ENCODE measurements around the gene CENPN. TPM values are rescaled to one million over a fixed set of nuclear protein-coding genes. Genes with fewer than 3 reads are reported as not detected.

CENPN gene
- total RNA-seq, 4 donors from 2014 or later, result 5.8 to 9.6 (median 6.6) TPM

DNA sequence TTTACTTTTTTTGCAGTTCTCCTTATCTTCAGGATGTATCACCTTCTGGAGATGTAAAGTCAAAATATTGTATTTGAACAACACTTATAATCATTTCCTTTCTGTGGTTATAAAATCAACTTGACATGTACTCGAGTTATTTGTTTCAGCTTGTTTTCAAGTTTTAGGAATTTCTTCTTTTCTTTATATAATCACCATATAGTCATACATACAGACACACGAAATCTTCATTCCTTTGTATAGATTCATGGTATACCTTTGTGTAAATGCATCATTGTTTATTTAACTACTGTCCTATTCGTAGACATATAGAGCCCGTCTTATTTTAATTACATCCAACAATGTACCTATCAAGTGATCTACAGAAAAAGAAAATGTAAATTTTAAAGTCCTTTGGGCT lies 40.4 kb upstream of the CENPN start:
- WGBS, result 85% methylated on average over 4 of the region's 4 CpGs
- no peak overlapping the region for H3K27ac ChIP-seq (replicated peaks in 1 of 4)
- intact Hi-C loops (cut with DNase I), result no loop called here
- no peaks in the 10 kb centered on the region for H3K27me3 ChIP-seq
- TF ChIP-seq POLR2A (IDR thresholded peaks at IDR 0.05; ENCODE audit: low read depth) (no peak), EP300 (IDR thresholded peaks at IDR 0.05) (no peak), POLR2AphosphoS5 (IDR thresholded peaks at IDR 0.05) (no peak)
- TF ChIP-seq, protein P1, sequence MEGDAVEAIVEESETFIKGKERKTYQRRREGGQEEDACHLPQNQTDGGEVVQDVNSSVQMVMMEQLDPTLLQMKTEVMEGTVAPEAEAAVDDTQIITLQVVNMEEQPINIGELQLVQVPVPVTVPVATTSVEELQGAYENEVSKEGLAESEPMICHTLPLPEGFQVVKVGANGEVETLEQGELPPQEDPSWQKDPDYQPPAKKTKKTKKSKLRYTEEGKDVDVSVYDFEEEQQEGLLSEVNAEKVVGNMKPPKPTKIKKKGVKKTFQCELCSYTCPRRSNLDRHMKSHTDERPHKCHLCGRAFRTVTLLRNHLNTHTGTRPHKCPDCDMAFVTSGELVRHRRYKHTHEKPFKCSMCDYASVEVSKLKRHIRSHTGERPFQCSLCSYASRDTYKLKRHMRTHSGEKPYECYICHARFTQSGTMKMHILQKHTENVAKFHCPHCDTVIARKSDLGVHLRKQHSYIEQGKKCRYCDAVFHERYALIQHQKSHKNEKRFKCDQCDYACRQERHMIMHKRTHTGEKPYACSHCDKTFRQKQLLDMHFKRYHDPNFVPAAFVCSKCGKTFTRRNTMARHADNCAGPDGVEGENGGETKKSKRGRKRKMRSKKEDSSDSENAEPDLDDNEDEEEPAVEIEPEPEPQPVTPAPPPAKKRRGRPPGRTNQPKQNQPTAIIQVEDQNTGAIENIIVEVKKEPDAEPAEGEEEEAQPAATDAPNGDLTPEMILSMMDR (IDR thresholded peaks at IDR 0.05), result no peak
- no peak overlapping the region for H3K4me3 ChIP-seq
- H3K36me3 ChIP-seq, result peaks cover 0 to 17% (median 6%) of the 10 kb centered on the region in 4 donors
- no peak for DNase-seq (ENCODE audit: extremely low spot score)
- H3K4me1 ChIP-seq, result no peaks in the 10 kb centered on the region
- H3K9me3 ChIP-seq, result no peaks in the 10 kb centered on the region

DNA sequence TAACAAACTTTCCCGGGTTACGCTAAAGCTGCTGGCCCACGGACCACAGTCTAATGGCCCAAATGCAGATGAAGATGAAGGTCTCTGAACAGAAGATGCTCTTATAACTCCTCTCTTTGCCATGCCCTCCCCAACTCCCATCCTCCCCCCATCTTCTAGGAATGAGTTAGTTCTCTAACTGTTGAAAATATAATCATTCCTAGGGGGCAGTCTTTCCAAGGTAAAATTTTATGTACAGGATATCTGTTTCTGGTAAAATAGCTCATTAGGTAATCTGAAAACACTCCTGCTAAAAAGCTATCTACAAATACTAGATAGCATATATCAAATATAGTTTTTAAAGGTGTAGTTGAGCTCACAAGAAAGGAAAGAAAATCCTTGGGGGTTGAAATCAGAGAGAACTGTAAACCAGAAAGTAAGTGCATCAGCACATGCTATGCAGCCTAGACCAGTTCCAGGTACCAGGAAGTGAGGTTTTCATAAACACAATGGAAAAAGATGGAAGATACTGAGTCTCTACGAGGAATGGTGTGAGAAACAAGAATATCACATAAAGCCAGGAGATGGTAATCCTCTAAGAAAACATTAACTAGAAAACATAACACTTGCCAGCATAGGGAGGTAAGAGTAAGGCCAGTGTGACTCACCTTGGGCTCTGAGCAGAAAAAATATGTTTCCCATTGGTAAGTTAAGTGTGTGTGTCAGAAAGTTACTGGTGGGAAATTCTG lies 38.5 kb upstream of the CENPN start:
- H3K36me3 ChIP-seq, result peaks cover 0 to 24% (median 6%) of the 10 kb centered on the region in 4 donors
- H3K4me1 ChIP-seq, result no peaks in the 10 kb centered on the region
- H3K27ac ChIP-seq (replicated peaks in 1 of 4), result no peak overlapping the region
- TF ChIP-seq EP300 (IDR thresholded peaks at IDR 0.05), result no peak
- no peak for TF ChIP-seq POLR2A (IDR thresholded peaks at IDR 0.05; ENCODE audit: low read depth)
- no peak for TF ChIP-seq POLR2AphosphoS5 (IDR thresholded peaks at IDR 0.05)
- TF ChIP-seq, protein P1 (IDR thresholded peaks at IDR 0.05), result no peak
- DNase-seq (ENCODE audit: extremely low spot score), result no peak
- no peaks in the 10 kb centered on the region for H3K9me3 ChIP-seq
- intact Hi-C loops (cut with DNase I), result no loop called here
- H3K4me3 ChIP-seq, result no peak overlapping the region
- H3K27me3 ChIP-seq, result no peaks in the 10 kb centered on the region
- 93% methylated on average over 4 of the region's 4 CpGs for WGBS

DNA sequence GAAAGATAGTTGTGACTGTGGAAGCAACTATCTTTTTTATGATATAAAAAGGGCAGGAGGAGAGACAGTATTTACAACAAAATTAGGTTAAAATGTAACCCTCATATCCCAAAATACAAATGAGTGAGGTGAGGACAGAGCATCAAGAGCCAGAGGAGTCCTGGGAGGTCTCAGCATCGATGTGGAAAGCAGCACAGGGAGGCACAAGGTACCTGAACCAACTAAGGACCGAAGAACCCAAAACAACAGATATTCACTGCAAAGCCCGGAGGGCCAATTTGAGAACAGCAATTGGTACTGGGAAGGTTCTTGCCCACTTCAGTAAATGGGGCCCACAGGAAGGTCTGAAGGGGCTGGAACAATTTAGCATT lies 37.9 kb upstream of the CENPN start:
- DNase-seq (ENCODE audit: extremely low spot score), result no peak
- 96% methylated on average over 3 of the region's 3 CpGs for WGBS
- Histone ChIP-seq H3K27ac (replicated peaks in 1 of 4) (no peak overlapping the region), H3K9me3 (no peaks in the 10 kb centered on the region), H3K4me3 (no peak overlapping the region), H3K36me3 (peaks cover 0 to 24% (median 6%) of the 10 kb centered on the region in 4 donors), H3K4me1 (no peaks in the 10 kb centered on the region), H3K27me3 (no peaks in the 10 kb centered on the region)
- intact Hi-C loops (cut with DNase I), result no loop called here
- no peak for TF ChIP-seq POLR2AphosphoS5 (IDR thresholded peaks at IDR 0.05)
- TF ChIP-seq POLR2A (IDR thresholded peaks at IDR 0.05; ENCODE audit: low read depth), result no peak
- TF ChIP-seq, protein P1 (IDR thresholded peaks at IDR 0.05), result no peak
- no peak for TF ChIP-seq EP300 (IDR thresholded peaks at IDR 0.05)

DNA sequence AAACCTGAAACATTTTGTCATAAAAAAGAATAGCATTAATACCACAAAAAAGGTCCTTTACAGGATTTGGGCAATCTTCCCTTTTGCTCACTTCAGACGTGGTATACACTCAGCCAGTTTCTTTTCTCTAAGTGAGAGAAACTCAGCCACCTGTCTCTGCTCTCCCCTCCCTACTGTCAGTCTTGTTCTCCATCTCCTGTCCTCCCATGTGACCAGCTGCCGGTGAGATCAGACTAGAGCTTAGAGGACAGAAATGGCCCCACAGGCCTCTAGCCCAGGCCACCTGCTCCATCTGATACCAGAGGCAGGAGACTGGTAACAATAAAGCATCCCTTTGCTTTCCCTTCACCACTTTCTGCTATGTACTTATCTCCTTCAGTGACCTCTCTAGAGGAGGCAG lies 35.2 kb upstream of the CENPN start:
- H3K4me3 ChIP-seq, result no peak overlapping the region
- no peaks in the 10 kb centered on the region for H3K27me3 ChIP-seq
- H3K27ac ChIP-seq (replicated peaks in 1 of 4), result no peak overlapping the region
- TF ChIP-seq POLR2A (IDR thresholded peaks at IDR 0.05; ENCODE audit: low read depth), result no peak
- TF ChIP-seq, protein P1 (IDR thresholded peaks at IDR 0.05), result no peak
- no peak for TF ChIP-seq POLR2AphosphoS5 (IDR thresholded peaks at IDR 0.05)
- TF ChIP-seq EP300 (IDR thresholded peaks at IDR 0.05), result no peak
- no peak for DNase-seq (ENCODE audit: extremely low spot score)
- peaks cover 0 to 3% (median 0%) of the 10 kb centered on the region in 4 donors for H3K4me1 ChIP-seq
- 65% methylated on average over 2 of the region's 2 CpGs for WGBS
- intact Hi-C loops (cut with DNase I), result no loop called here
- no peaks in the 10 kb centered on the region for H3K9me3 ChIP-seq
- peaks cover 0 to 45% (median 11%) of the 10 kb centered on the region in 4 donors for H3K36me3 ChIP-seq

Data from esophagus muscularis mucosa (tissue), 4 donors.